HEK293 (cell line): ENCODE measurements around the gene AQP3.
A peak's percentile ranks its signal among the peaks of the same experiment; 100 is the strongest.

Source experiments
- CTCF ChIA-PET: fragments of 350-600 bp; formaldehyde crosslinking; extraction: SDS; loops from one replicate; lab custom pipeline; 2021; ENCODE audit warnings: antibody characterized with exemption; lab: Yijun Ruan, JAX
- POLR2A ChIA-PET: fragments of 300-600 bp; formaldehyde crosslinking; extraction: SDS; loops from one replicate; lab custom pipeline; 2020; ENCODE audit warnings: antibody characterized with exemption, inconsistent platforms; lab: Yijun Ruan, JAX
- H3K27ac ChIP-seq: fragments of 200-500 bp; sonication (Bioruptor generic); 2 replicates; pipeline ENCODE4 v1.5.1; 2014; ENCODE audit warnings: low read depth, low read length, control low read depth, inconsistent platforms; ENCODE audit errors: extremely low read depth
- H3K36me3 ChIP-seq, 2 experiments: fragments of 200-500 bp in 1 of 2; sonication (Bioruptor generic) in 1 of 2; 1 replicate in 1 of 2; 2 replicates in 1 of 2; pipeline ENCODE4 v1.5.1; 2014 to 2017; ENCODE audit warnings: inconsistent platforms in 2 of 2, low read length in 2 of 2; ENCODE audit not compliant: control insufficient read depth in 2 of 2, insufficient read depth in 1 of 2
- H3K4me1 ChIP-seq: fragments of 200-500 bp; sonication (Bioruptor generic); 2 replicates; pipeline ENCODE4 v1.5.1; 2014; ENCODE audit warnings: mild to moderate bottlenecking, low read length, inconsistent platforms; ENCODE audit not compliant: control insufficient read depth, insufficient read depth
- H3K4me3 ChIP-seq: 2 replicates; pipeline ENCODE4 v1.5.1; 2011; ENCODE audit warnings: low read depth, mild to moderate bottlenecking, control low read depth, low read length, moderate library complexity
- H3K9me3 ChIP-seq: fragments of 200-500 bp; sonication (Bioruptor generic); 2 replicates; pipeline ENCODE4 v1.5.1; 2014; ENCODE audit warnings: low read depth, low read length, inconsistent platforms; ENCODE audit not compliant: control insufficient read depth, insufficient read depth
- BCL11A ChIP-seq: fragments of 450-650 bp; formaldehyde crosslinking; IDR thresholded peaks from 2 replicates; pipeline ENCODE4 v1.5.1; 2016; ENCODE audit warnings: low read depth, missing biosample characterization, missing genetic modification characterization
- BCL11B ChIP-seq: fragments of 450-650 bp; formaldehyde crosslinking; IDR thresholded peaks from 2 replicates; pipeline ENCODE4 v1.5.1; 2016; ENCODE audit warnings: low read depth, missing biosample characterization, missing genetic modification characterization
- GLIS1 ChIP-seq: fragments of 450-650 bp; formaldehyde crosslinking; IDR thresholded peaks from 2 replicates; pipeline ENCODE4 v1.5.1; 2016; ENCODE audit warnings: missing biosample characterization, missing genetic modification characterization
- MZF1 ChIP-seq: fragments of 450-650 bp; formaldehyde crosslinking; IDR thresholded peaks from 2 replicates; pipeline ENCODE4 v1.5.1; 2017; ENCODE audit warnings: missing biosample characterization, missing genetic modification characterization, borderline replicate concordance
- SETDB1 ChIP-seq: IDR thresholded peaks from one replicate; pipeline ENCODE4 v1.6.1; 2017; ENCODE audit warnings: mild to moderate bottlenecking, low read length, moderate library complexity, mixed read lengths; ENCODE audit not compliant: insufficient read length
- TSHZ1 ChIP-seq: fragments of 450-650 bp; formaldehyde crosslinking; IDR thresholded peaks from 2 replicates; pipeline ENCODE4 v1.5.1; 2016; ENCODE audit warnings: missing biosample characterization, missing genetic modification characterization, borderline replicate concordance
- ZNF2 ChIP-seq: fragments of 450-650 bp; formaldehyde crosslinking; IDR thresholded peaks from 2 replicates; pipeline ENCODE4 v1.5.1; 2016; ENCODE audit warnings: missing biosample characterization, missing genetic modification characterization
- ZNF214 ChIP-seq: fragments of 450-650 bp; formaldehyde crosslinking; IDR thresholded peaks from 2 replicates; pipeline ENCODE4 v1.5.1; 2017; ENCODE audit warnings: missing biosample characterization, mild to moderate bottlenecking, missing genetic modification characterization, borderline replicate concordance
- ZNF292 ChIP-seq: fragments of 450-650 bp; formaldehyde crosslinking; IDR thresholded peaks from 2 replicates; pipeline ENCODE4 v1.5.1; 2016; ENCODE audit warnings: low read depth, missing biosample characterization, missing genetic modification characterization, borderline replicate concordance
- ZNF76 ChIP-seq: fragments of 450-650 bp; formaldehyde crosslinking; IDR thresholded peaks from 2 replicates; pipeline ENCODE4; 2016; ENCODE audit warnings: low read depth, missing biosample characterization, missing genetic modification characterization, borderline replicate concordance
- ZSCAN23 ChIP-seq: fragments of 450-650 bp; formaldehyde crosslinking; IDR thresholded peaks from 2 replicates; pipeline ENCODE4 v1.5.1; 2016; ENCODE audit warnings: missing biosample characterization, missing genetic modification characterization
- TF ChIP-seq, protein P1 (sequence below): fragments of 450-650 bp; formaldehyde crosslinking; IDR thresholded peaks from 2 replicates; pipeline ENCODE4 v1.5.1; 2016; ENCODE audit warnings: missing biosample characterization, missing genetic modification characterization
- TF ChIP-seq, protein P2 (sequence below): fragments of 450-650 bp; formaldehyde crosslinking; IDR thresholded peaks from 2 replicates; pipeline ENCODE4; 2016; ENCODE audit warnings: missing biosample characterization, missing genetic modification characterization

AQP3 gene

GRCh38 chr9:33430942-33431341 lies 16.5 kb downstream of the AQP3 start:
- no peaks in the 10 kb centered on the region for H3K36me3 ChIP-seq

GRCh38 chr9:33429256-33429985 lies 18.0 kb downstream of the AQP3 start:
- Histone ChIP-seq H3K4me3 (no peak overlapping the region), H3K27ac (no peak overlapping the region), H3K36me3 (no peaks in the 10 kb centered on the region), H3K9me3 (no peaks in the 10 kb centered on the region), H3K4me1 (no peaks in the 10 kb centered on the region)
- CTCF ChIA-PET, result interaction anchor here (4.1 to 4.5 kb wide), 2 partner anchors 14 to 24 kb away, joined by 24 to 38 read pairs; no protein-coding TSS in a partner anchor
- TF ChIP-seq SETDB1, result no peak
- no peak for TF ChIP-seq ZSCAN23
- no peak for TF ChIP-seq BCL11A (tag by site-specific recombination)
- TF ChIP-seq ZNF76 (tag by site-specific recombination), result no peak
- POLR2A ChIA-PET, result no interaction called here

More at GRCh38 chr9:33430942-33431341, 16.5 kb downstream of the AQP3 start:
- CTCF ChIA-PET, result interaction anchor here (0.7 to 4.5 kb wide), 6 partner anchors 16 to 73 kb away, joined by 3 to 38 read pairs (median 6); no protein-coding TSS in a partner anchor
- Histone ChIP-seq H3K27ac (no peak overlapping the region), H3K9me3 (no peaks in the 10 kb centered on the region), H3K4me1 (no peaks in the 10 kb centered on the region), H3K4me3 (no peak overlapping the region)
- POLR2A ChIA-PET, result no interaction called here
- no peak for TF ChIP-seq ZNF214 (tag by site-specific recombination)
- TF ChIP-seq, protein P1, sequence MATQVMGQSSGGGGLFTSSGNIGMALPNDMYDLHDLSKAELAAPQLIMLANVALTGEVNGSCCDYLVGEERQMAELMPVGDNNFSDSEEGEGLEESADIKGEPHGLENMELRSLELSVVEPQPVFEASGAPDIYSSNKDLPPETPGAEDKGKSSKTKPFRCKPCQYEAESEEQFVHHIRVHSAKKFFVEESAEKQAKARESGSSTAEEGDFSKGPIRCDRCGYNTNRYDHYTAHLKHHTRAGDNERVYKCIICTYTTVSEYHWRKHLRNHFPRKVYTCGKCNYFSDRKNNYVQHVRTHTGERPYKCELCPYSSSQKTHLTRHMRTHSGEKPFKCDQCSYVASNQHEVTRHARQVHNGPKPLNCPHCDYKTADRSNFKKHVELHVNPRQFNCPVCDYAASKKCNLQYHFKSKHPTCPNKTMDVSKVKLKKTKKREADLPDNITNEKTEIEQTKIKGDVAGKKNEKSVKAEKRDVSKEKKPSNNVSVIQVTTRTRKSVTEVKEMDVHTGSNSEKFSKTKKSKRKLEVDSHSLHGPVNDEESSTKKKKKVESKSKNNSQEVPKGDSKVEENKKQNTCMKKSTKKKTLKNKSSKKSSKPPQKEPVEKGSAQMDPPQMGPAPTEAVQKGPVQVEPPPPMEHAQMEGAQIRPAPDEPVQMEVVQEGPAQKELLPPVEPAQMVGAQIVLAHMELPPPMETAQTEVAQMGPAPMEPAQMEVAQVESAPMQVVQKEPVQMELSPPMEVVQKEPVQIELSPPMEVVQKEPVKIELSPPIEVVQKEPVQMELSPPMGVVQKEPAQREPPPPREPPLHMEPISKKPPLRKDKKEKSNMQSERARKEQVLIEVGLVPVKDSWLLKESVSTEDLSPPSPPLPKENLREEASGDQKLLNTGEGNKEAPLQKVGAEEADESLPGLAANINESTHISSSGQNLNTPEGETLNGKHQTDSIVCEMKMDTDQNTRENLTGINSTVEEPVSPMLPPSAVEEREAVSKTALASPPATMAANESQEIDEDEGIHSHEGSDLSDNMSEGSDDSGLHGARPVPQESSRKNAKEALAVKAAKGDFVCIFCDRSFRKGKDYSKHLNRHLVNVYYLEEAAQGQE (tag by site-specific recombination), result 0 out of 2 replicates have a peak, but pooled peaks have one; percentile 53

- H3K4me3 ChIP-seq, result no peak overlapping the region
- H3K36me3 ChIP-seq, result no peaks in the 10 kb centered on the region
- no peaks in the 10 kb centered on the region for H3K9me3 ChIP-seq
- H3K27ac ChIP-seq, result no peak overlapping the region
- CTCF ChIA-PET, result interaction anchor here (0.8 to 1.5 kb wide), 2 partner anchors 12 to 20 kb away, joined by 3 to 11 read pairs; partner anchors contain the start of gene AQP3
- TF ChIP-seq TSHZ1, result no peak
- no peaks in the 10 kb centered on the region for H3K4me1 ChIP-seq
- POLR2A ChIA-PET, result no interaction called here
These were observed 20.5 kb downstream of the AQP3 start for GRCh38 chr9:33426843-33427293.

DNA sequence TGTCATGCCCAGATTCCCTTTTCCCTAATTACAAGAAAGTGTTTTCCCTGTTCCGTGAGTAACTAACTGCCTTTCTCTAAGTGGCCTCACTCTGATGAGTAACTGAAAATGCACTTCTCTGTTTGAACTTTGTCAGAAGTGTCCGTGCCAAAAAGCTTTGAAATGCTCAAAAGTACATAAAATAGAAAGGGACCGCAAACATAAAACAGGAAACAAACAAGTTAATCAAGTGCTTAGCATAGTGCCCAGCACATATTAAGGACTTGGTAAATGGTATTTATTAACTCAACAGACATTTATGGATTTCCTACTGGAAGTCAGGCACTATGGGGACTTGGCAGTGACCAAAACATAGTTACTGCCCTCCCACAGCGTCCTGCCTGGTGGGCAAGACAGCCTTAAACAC lies 22.3 kb downstream of the AQP3 start:
- no peaks in the 10 kb centered on the region for H3K9me3 ChIP-seq
- ChIA-PET CTCF (interaction anchor here (0.7 to 1.5 kb wide), 3 partner anchors 10 to 50 kb away, joined by 3 read pairs; no protein-coding TSS in a partner anchor), POLR2A (interaction anchor here (0.7 kb wide), 1 partner anchor 135 kb away, joined by 3 read pairs; no protein-coding TSS in a partner anchor)
- no peaks in the 10 kb centered on the region for H3K4me1 ChIP-seq
- no peak overlapping the region for H3K4me3 ChIP-seq
- no peaks in the 10 kb centered on the region for H3K36me3 ChIP-seq
- no peak overlapping the region for H3K27ac ChIP-seq
- TF ChIP-seq BCL11B (tag by site-specific recombination), result no peak
- TF ChIP-seq, protein P2, sequence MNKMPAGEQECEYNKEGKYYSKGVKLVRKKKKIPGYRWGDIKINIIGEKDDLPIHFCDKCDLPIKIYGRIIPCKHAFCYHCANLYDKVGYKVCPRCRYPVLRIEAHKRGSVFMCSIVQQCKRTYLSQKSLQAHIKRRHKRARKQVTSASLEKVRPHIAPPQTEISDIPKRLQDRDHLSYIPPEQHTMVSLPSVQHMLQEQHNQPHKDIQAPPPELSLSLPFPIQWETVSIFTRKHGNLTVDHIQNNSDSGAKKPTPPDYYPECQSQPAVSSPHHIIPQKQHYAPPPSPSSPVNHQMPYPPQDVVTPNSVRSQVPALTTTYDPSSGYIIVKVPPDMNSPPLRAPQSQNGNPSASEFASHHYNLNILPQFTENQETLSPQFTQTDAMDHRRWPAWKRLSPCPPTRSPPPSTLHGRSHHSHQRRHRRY (tag by site-specific recombination), result no peak
- no peak for TF ChIP-seq MZF1 (tag by site-specific recombination)
- no peak for TF ChIP-seq ZNF292 (tag by site-specific recombination)
- no peak for TF ChIP-seq ZNF2 (tag by site-specific recombination)
- TF ChIP-seq GLIS1 (tag by site-specific recombination), result no peak
